ENCODE data around the gene SCGB2A2.

The SCGB2A2 gene

DNA sequence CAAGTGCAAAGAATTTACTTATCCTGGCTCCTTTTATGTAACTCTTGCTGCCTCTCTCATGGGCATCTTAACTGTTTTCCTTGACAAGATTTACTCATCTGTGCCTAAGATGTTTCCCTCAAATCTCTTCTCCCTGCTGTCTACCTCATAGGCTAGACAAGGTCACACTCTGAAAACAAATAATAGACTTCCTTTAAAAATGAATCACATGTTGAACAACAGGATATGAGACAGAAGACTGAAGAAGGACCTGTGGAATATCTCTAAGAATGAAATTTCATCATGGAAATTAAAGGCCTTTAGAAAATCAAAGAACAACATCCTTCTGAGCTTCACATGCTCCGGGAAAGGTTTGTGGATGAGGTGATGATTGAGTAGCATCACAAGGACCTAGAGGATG, 6.0 kb upstream of the SCGB2A2 start:
- in situ Hi-C loops (cut with MboI; ENCODE audit: low sequenced_read_pairs): no loop called here
- Histone ChIP-seq H3K27me3 (ENCODE audit: low read depth) (peaks cover 10% of the 10 kb centered on the region), H3K36me3 (replicated peaks) (no peaks in the 10 kb centered on the region), H3K9me3 (no peaks in the 10 kb centered on the region), H3K4me1 (no peaks in the 10 kb centered on the region), H3K4me3 (no peak overlapping the region)
- no peak for DNase-seq (ENCODE audit: low spot score in 2 of 2)

- no peaks in the 10 kb centered on the region for H3K36me3 ChIP-seq (replicated peaks)
- in situ Hi-C loops (cut with MboI; ENCODE audit: low sequenced_read_pairs): no loop called here
- peaks cover 7% of the 10 kb centered on the region for H3K27me3 ChIP-seq (ENCODE audit: low read depth)
- H3K9me3 ChIP-seq: no peaks in the 10 kb centered on the region
- H3K4me3 ChIP-seq: no peak overlapping the region
- no peak for DNase-seq (ENCODE audit: low spot score in 2 of 2)
- no peaks in the 10 kb centered on the region for H3K4me1 ChIP-seq
These were observed 3.4 kb upstream of the SCGB2A2 start for GRCh38 chr11:62266558-62266957.

DNA sequence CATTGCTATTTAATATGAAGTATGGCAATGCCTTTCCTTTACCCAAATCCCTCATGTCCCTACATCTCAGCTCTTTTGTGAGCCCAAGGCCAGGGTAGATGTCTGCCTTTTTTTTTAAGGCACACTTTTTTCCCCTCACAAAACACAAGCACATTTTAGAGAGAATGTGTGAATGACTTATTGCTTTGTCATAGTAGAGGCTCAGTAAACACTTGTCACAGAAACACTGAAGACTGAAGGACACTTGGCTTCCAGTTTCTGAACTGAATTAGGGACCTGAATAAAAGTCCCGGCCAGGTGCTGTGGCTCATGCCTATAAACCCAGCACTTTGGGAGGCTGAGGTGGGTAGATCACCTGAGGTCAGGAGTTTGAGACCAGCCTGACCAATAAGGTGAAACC, 2.9 kb upstream of the SCGB2A2 start:
- DNase-seq (ENCODE audit: low spot score in 2 of 2): no peak
- Histone ChIP-seq H3K27me3 (ENCODE audit: low read depth) (peaks cover 7% of the 10 kb centered on the region), H3K4me3 (no peak overlapping the region), H3K36me3 (replicated peaks) (no peaks in the 10 kb centered on the region), H3K4me1 (no peaks in the 10 kb centered on the region), H3K9me3 (no peaks in the 10 kb centered on the region)
- in situ Hi-C loops (cut with MboI; ENCODE audit: low sequenced_read_pairs): no loop called here

- H3K36me3 ChIP-seq (replicated peaks): no peaks in the 10 kb centered on the region
- in situ Hi-C loops (cut with MboI; ENCODE audit: low sequenced_read_pairs): no loop called here
- H3K4me1 ChIP-seq: no peaks in the 10 kb centered on the region
- DNase-seq (ENCODE audit: low spot score in 2 of 2): no peak
- H3K9me3 ChIP-seq: no peaks in the 10 kb centered on the region
- peaks cover 7% of the 10 kb centered on the region for H3K27me3 ChIP-seq (ENCODE audit: low read depth)
- no peak overlapping the region for H3K4me3 ChIP-seq
These were observed 2.4 kb upstream of the SCGB2A2 start for GRCh38 chr11:62267576-62267975.

- Histone ChIP-seq H3K27me3 (ENCODE audit: low read depth) (no peaks in the 10 kb centered on the region), H3K9me3 (no peaks in the 10 kb centered on the region), H3K36me3 (replicated peaks) (no peaks in the 10 kb centered on the region), H3K4me1 (no peaks in the 10 kb centered on the region), H3K4me3 (no peak overlapping the region)
- DNase-seq (ENCODE audit: low spot score in 2 of 2): no peak
- in situ Hi-C loops (cut with MboI; ENCODE audit: low sequenced_read_pairs): no loop called here
These were observed 3.3 kb downstream of the SCGB2A2 start for GRCh38 chr11:62273284-62273683.

DNA sequence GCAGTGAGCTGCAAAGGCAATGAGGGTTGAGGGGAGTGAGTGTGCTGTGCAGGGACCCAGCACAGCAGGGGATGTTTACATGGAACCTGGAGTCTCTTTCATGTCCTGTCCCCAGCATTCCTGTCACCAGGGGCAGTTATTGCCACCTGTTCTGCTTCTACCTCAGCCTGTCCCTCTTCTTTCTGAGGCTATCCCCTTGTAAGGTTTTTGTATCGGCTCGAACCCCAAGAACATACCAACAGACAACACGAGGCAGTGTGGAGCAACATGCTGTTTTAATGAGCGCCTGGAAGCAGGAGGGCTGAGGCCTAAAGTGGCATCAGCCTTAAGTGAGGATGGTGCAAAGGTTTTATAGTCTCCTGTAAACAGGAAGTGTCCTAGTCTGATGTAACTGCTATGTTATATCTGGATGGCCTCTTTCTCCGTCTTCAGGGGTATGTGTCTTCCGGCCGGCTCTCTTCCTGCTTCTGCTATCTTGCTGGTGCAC, 3.9 kb downstream of the SCGB2A2 start:
- in situ Hi-C loops (cut with MboI; ENCODE audit: low sequenced_read_pairs): no loop called here
- DNase-seq (ENCODE audit: low spot score in 2 of 2): no peak
- no peak overlapping the region for H3K4me3 ChIP-seq
- no peaks in the 10 kb centered on the region for H3K36me3 ChIP-seq (replicated peaks)
- no peaks in the 10 kb centered on the region for H3K4me1 ChIP-seq
- H3K27me3 ChIP-seq (ENCODE audit: low read depth): no peaks in the 10 kb centered on the region
- H3K9me3 ChIP-seq: no peaks in the 10 kb centered on the region

DNA sequence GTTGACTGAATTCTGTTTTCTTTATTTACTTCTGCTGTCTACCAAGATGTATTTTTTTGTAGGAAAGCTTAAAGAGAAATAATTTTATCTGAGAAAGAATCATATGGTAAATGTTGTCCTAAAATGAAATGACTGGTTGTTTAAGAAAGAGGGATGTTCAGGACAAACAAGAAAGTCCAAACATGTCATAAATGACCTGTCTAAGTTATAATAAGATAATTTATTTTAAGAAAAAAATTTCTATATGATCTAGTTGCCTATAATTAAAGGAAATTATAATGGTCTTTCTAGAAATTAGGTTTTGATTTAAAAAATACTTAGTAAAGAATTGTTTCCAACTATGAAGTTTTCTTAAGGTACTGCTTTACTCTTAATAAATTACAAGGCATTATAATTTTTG, 10.5 kb downstream of the SCGB2A2 start:
- Histone ChIP-seq H3K4me3 (no peak overlapping the region), H3K36me3 (replicated peaks) (no peaks in the 10 kb centered on the region), H3K9me3 (peaks cover 3% of the 10 kb centered on the region; the same call in 1 of the 2 replicates), H3K27me3 (ENCODE audit: low read depth) (no peaks in the 10 kb centered on the region), H3K4me1 (peaks cover 4% of the 10 kb centered on the region; the same call in 1 of the 2 replicates)
- in situ Hi-C loops (cut with MboI; ENCODE audit: low sequenced_read_pairs): no loop called here
- no peak for DNase-seq (ENCODE audit: low spot score in 2 of 2)

GRCh38 chr11:62295504-62295903, 25.5 kb downstream of the SCGB2A2 start:
- no peaks in the 10 kb centered on the region for H3K4me1 ChIP-seq
- H3K36me3 ChIP-seq (replicated peaks): no peaks in the 10 kb centered on the region
- in situ Hi-C loops (cut with MboI; ENCODE audit: low sequenced_read_pairs): no loop called here
- no peak overlapping the region for H3K4me3 ChIP-seq
- peaks cover 6% of the 10 kb centered on the region for H3K27me3 ChIP-seq (ENCODE audit: low read depth)
- no peaks in the 10 kb centered on the region for H3K9me3 ChIP-seq
- DNase-seq (ENCODE audit: low spot score in 2 of 2): peak in 1 of 2 experiments; percentile 40

- Histone ChIP-seq H3K9me3 (no peaks in the 10 kb centered on the region), H3K36me3 (replicated peaks) (no peaks in the 10 kb centered on the region), H3K4me3 (no peak within 1 kb of the TSS), H3K27me3 (ENCODE audit: low read depth) (peaks cover 20% of the 10 kb centered on the region), H3K4me1 (no peaks in the 10 kb centered on the region)
- no peak for DNase-seq (ENCODE audit: low spot score in 2 of 2)
- in situ Hi-C loops (cut with MboI; ENCODE audit: low sequenced_read_pairs): no loop called here
These were observed 29.0 kb downstream of the SCGB2A2 start, which contains the start of gene SCGB1D4 for GRCh38 chr11:62298975-62299374. Gene SCGB1D4, minus strand, starts transcription at chr11:62299075. Its CDS starts 65 bp downstream, at chr11:62299010.

GRCh38 chr11:62306227-62306626, 36.3 kb downstream of the SCGB2A2 start:
- in situ Hi-C loops (cut with MboI; ENCODE audit: low sequenced_read_pairs): no loop called here
- Histone ChIP-seq H3K36me3 (replicated peaks) (no peaks in the 10 kb centered on the region), H3K27me3 (ENCODE audit: low read depth) (peaks cover 17% of the 10 kb centered on the region), H3K4me1 (no peaks in the 10 kb centered on the region), H3K9me3 (peaks cover 3% of the 10 kb centered on the region; the same call in 1 of the 2 replicates), H3K4me3 (no peak overlapping the region)
- DNase-seq (ENCODE audit: low spot score in 2 of 2): no peak

- in situ Hi-C loops (cut with MboI; ENCODE audit: low sequenced_read_pairs): no loop called here
- no peaks in the 10 kb centered on the region for H3K4me1 ChIP-seq
- H3K9me3 ChIP-seq: peaks cover 3% of the 10 kb centered on the region; the same call in 1 of the 2 replicates
- peaks cover 16% of the 10 kb centered on the region for H3K27me3 ChIP-seq (ENCODE audit: low read depth)
- no peak for DNase-seq (ENCODE audit: low spot score in 2 of 2)
- H3K36me3 ChIP-seq (replicated peaks): no peaks in the 10 kb centered on the region
- H3K4me3 ChIP-seq: no peak overlapping the region
These were observed 38.0 kb downstream of the SCGB2A2 start for GRCh38 chr11:62307950-62308349.

GRCh38 chr11:62309991-62310390, 40.0 kb downstream of the SCGB2A2 start:
- H3K4me1 ChIP-seq: no peaks in the 10 kb centered on the region
- in situ Hi-C loops (cut with MboI; ENCODE audit: low sequenced_read_pairs): loop anchor here (10.0 kb wide), 1 partner anchor 135 kb away; no protein-coding TSS in a partner anchor
- peaks cover 3% of the 10 kb centered on the region; the same call in 1 of the 2 replicates for H3K9me3 ChIP-seq
- H3K27me3 ChIP-seq (ENCODE audit: low read depth): peaks cover 2% of the 10 kb centered on the region; the same call in 1 of the 2 replicates
- DNase-seq (ENCODE audit: low spot score in 2 of 2): no peak
- no peak overlapping the region for H3K4me3 ChIP-seq
- H3K36me3 ChIP-seq (replicated peaks): no peaks in the 10 kb centered on the region

DNA sequence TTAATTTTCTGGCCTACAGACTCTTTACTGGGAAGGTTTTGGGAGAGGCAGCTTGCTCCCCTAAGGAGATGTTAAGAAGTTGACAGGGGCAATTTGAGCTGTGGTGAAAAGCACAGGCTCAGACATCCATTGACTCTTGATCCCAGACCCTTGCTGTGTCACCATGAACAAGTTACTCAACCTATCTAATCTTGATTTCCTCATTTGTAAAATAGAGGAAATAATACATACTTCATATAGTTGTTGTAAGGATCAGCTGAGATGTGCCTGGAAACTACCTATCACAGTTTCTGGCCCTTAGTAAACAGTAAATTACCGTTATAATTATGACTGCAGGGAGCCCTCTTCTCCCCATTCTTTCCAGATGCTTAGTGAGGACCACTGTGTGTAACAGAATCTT, 45.5 kb downstream of the SCGB2A2 start:
- no peaks in the 10 kb centered on the region for H3K4me1 ChIP-seq
- DNase-seq (ENCODE audit: low spot score in 2 of 2): no peak
- H3K27me3 ChIP-seq (ENCODE audit: low read depth): no peaks in the 10 kb centered on the region
- H3K9me3 ChIP-seq: no peaks in the 10 kb centered on the region
- no peak overlapping the region for H3K4me3 ChIP-seq
- in situ Hi-C loops (cut with MboI; ENCODE audit: low sequenced_read_pairs): loop anchor here (10.0 kb wide), 1 partner anchor 141 kb away; no protein-coding TSS in a partner anchor
- H3K36me3 ChIP-seq (replicated peaks): no peaks in the 10 kb centered on the region

DNA sequence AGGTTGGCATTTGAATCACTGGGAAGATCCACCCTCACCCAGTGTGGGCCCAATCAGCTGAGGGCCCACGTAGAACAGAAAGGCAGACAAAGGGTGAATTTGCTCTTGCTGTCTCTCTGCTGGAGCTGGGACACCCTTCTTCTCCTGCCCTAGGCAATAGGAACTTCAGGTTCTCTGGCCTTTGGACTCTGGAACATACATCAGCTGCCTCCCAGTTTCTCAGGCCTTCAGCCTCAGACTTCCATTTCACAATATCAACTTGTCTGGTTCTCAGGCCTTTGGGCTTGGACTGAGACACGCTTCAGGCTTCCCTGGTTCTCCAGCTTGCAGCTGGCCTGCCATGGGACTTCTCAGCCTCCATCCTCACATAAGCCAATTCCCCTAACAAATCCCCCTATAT, 52.6 kb downstream of the SCGB2A2 start:
- no peaks in the 10 kb centered on the region for H3K27me3 ChIP-seq (ENCODE audit: low read depth)
- H3K9me3 ChIP-seq: no peaks in the 10 kb centered on the region
- in situ Hi-C loops (cut with MboI; ENCODE audit: low sequenced_read_pairs): no loop called here
- DNase-seq (ENCODE audit: low spot score in 2 of 2): no peak
- peaks cover 14% of the 10 kb centered on the region for H3K4me1 ChIP-seq
- H3K4me3 ChIP-seq: no peak overlapping the region
- no peaks in the 10 kb centered on the region for H3K36me3 ChIP-seq (replicated peaks)
